HG03575 (cell line): ENCODE measurements around the gene TMEM144.
A peak's percentile ranks its signal among the peaks of the same experiment; 100 is the strongest.
"Not testable (repeated sequence)": the region's sequence is repeated elsewhere in the genome, so short reads cannot be mapped to it uniquely, and the experiment has no call there.

Experiments used
- ATAC-seq: cut with Tn5 transposase; IDR thresholded peaks from one replicate; pipeline ENCODE4 v1.9.1; 2021; ENCODE audit not compliant: unreplicated experiment, insufficient number of reproducible peaks, low FRiP score; ENCODE audit errors: extremely low read depth

Gene TMEM144

DNA sequence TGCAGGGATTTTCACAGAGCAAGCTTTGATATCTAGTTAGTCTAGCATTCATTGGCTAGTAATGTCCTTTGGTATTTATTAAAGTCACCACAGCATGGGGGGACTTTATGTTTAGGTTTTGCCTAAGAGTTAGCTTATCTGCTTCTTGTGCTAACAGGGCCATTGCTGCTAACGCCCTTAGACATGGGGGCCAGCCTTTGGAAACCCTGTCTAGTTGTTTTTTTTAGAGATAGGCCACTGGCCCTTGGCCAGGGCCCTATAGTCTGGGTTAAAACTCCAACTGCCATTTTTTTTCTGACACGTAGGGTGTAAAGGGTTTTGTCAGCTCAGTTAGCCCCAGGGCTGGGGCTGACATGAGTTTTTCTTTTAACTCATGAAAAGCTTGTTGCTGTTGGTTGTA lies 14.7 kb downstream of the TMEM144 start:
- ATAC-seq: not testable (repeated sequence)

- ATAC-seq: not testable (repeated sequence)
These were observed 17.6 kb downstream of the TMEM144 start for GRCh38 chr4:158227880-158228279.

GRCh38 chr4:158228399-158228798 lies 18.1 kb downstream of the TMEM144 start:
- ATAC-seq: not testable (repeated sequence)

DNA sequence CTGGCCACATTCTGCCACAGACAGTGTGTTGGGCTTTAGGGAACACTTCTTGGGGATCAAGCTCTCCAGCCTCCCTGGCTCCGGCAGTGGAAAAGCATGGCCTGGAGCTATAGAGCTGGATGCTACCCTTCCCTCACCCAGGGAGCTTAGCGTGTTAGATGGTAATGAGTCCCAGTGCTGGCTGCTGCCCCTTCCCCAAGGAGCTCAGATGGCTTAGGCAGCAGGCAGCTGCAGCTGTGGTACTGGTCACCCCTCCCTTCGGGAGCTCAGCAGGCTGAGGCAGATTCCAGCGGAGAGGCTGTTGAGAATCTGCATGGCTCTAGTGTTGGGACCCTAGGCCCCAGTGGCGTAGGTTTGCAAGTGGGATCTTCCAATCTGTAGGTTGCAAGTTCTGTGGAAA lies 19.5 kb downstream of the TMEM144 start:
- ATAC-seq: no peak

GRCh38 chr4:158234671-158235070 lies 24.4 kb downstream of the TMEM144 start:
- ATAC-seq: no peak

- no peak for ATAC-seq
These were observed 26.2 kb downstream of the TMEM144 start for GRCh38 chr4:158236304-158237030.

- ATAC-seq: no peak
These were observed 28.3 kb downstream of the TMEM144 start for GRCh38 chr4:158238575-158238974.

DNA sequence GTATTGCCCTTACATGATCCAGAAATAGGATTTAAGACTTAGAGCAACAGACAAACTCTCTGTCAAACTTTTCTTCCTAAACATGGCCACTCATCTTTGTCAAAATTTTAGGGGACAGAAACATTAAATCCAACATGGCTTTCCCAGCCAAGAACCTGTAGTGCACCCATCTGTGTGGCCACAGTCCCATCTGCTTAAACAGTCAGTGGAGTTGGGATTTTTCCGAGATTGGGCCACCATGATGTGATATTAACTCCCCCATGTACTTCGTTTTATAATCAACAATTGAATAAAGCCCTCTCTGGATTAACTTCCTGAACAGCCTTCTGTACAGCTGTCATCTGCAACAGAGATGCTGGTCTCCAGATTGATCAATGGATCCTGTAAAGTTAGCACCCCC lies 28.9 kb downstream of the TMEM144 start:
- no peak for ATAC-seq

DNA sequence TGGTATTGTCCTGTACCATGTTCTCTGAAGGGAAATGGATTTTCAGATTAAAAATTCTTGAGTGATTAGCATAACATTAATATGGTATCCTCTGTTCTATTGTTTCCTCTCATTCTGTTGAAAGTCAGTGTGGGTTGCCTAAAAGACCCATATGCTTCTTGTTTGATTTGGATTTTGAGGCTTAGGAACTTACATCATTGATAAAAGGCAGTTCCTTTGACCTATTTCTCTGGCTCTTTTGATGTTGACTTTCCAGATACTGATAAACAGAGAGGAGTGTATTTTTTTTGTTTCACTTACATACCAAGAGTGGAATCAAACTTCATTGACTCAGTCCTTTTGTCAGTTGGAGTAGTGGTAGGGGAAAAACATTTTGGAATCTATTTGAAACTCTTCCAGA lies 32.8 kb downstream of the TMEM144 start:
- ATAC-seq: no peak

- ATAC-seq: no peak
These were observed 40.0 kb downstream of the TMEM144 start for GRCh38 chr4:158250321-158250720.

DNA sequence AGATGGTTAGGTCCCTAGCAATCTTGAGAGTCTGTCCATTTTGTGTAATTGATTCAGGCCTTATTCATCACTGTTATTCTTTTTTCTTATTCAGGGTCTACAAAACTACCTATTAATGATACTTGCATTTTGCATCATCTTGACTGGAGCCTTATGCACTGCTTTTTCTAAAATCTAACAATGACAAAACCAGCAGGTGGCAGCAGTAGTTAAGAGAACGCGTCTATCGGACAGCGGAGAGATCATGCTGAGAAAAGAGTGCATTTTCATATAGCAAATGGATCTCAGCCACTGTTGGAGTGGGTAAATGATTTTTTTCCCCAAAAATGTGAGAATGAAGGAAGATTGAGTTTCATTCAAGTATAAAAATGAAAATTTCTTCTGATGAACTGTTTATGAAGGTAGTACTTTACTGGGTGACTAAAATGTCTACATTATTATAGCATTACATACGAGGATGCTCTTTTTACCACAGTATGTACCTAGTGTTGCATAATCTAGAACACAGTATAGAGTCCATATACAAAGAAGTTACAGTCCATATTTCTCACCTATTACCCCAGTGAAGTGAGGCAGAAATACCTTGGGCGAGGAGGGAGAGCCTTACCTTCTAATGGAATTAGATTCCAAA lies 43.2 kb downstream of the TMEM144 start:
- ATAC-seq: peak; percentile 67

GRCh38 chr4:158254292-158254691 lies 44.0 kb downstream of the TMEM144 start:
- no peak for ATAC-seq

DNA sequence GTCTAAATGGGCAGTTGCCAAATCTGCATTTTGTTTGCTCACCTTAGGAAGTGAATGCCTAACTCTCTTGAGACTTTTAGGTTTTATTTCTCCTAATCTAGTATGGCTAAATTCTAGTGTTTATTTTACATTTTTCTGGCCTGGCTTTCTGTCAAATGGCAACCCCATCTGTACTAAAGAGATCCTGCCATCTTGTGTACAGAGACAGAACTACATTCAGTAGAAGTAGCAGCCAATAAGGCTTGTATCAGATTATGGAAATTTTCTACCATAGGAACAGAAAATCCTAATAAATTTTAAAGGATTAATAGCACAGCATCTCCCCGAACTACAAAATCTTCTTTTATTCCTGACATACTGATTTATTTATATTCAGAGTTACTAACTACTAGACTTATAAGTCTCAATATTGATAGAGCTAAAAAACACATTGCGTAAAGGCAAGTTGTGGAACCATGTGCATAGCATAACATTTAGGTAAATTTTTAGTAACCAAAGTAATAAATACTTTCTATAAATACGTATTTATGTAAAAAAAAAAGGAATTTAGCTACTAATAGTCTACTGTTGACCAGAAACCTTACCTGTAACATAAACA lies 45.5 kb downstream of the TMEM144 start:
- peak; percentile 33 for ATAC-seq

DNA sequence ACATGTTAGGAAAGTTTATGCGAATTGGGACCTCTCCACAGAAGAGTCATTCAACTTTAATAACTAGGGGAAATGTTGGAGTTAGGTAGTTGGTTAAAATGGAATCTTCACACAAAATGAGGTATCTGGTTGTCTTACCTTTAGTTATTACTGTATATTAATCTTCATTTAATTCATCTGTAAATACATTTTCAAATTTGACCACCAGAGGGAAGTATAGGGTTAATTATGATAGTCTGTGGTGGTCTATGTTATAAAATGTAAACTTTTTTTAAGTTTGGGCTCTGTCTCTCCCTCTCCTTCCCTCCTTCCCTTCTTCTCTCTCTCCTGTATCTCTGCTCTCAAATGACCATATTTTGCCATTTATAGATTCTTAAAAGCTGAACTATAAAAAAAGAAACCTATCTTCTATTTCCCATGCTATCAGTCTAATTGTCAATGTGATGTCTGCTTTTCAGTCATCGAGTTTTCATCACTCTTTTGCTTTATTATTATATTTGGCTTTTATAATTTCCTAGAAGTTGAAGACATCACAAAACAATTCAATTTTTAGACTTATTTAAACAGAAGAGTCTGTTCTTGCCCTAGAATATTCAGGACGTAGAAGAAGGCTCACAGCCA lies 49.8 kb downstream of the TMEM144 start:
- peak; percentile 40 for ATAC-seq

DNA sequence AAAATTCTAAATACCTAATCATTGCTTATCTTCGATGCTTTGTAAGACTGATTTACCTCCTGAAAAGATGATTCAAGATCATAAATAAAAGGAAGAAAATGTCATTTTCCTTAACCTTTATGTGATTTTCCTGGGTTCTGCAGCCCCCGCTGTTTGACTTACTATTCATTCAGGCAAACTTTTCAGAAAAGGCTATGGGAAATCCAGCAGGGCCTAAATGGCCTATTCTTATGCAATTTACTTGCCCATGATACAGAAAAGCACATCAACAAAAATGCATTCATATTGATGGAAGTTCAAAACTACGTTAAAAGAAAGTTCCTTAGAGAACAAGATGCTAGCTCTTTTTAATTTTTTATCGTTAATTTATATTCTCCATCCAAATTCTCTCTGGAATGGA lies 51.2 kb downstream of the TMEM144 start:
- ATAC-seq: no peak

GRCh38 chr4:158268553-158268952 lies 58.3 kb downstream of the TMEM144 start:
- no peak for ATAC-seq

- ATAC-seq: no peak
These were observed 64.3 kb downstream of the TMEM144 start for GRCh38 chr4:158274636-158275035.

DNA sequence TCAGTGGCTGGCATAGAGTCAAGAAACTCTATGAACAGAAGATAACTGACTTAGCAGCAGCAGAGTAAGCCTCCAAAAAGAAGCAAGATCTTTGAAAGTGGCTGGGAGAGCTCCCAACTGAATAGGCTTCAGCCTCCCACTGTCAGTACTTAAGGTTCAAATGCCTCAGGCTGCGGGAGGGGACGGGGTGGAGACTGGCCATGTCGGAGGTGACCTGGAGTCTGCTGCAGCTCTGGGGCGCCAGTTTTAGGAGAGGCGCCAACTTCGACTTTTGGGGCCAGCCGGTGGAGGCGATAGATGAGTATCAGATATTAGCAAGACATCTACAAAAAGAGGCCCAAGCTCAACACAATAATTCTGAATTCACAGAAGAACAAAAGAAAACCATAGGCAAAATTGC lies 67.3 kb downstream of the TMEM144 start:
- ATAC-seq: no peak

DNA sequence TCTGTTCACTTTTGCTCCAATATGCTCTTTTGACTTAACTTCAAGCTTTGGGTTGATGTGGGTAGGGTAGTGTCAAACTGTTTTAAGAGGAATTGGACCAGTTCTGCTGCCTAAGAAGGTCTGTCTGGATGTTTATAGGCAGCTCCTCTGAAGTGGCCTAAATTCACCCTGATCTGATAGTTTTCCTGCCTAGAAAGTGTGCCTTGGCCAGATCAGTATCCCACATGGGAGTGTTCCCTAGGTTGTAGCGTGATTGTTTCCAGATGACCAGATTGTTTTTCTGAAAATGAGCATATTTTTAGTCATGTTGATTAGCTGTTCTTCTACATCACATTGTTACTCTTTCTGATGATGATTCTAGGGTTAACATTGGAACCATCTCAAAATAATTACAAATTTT lies 68.8 kb downstream of the TMEM144 start:
- ATAC-seq: not testable (repeated sequence)

DNA sequence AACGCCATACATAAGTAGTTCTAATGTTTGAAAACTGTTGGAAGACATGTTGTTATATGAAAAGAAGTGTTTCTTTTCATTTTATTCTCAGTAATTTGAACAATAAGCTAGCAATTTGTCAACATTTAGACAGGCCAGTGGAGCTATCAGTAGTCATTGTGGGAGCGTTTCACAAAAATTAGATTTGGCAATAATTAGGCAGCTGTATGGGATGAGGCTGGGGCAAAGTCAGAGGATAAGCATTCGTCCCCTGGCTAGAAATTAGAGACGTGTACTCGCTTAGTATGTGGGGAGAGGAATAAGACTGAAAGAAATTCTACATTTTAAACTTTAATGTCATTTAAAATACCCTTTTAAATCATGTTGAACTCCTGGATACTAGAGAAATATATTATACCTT lies 70.6 kb downstream of the TMEM144 start:
- ATAC-seq: no peak
